H1 (cell line): Measurements from ENCODE around the gene ZNG1F. TPM values are rescaled to one million over a fixed set of nuclear protein-coding genes. Genes with fewer than 3 reads are reported as not detected.
"Not testable (repeated sequence)": the region's sequence is repeated elsewhere in the genome, so short reads cannot be mapped to it uniquely, and the experiment has no call there.

Experiments used
- CTCF ChIA-PET: fragments of 300-600 bp; sonication (Branson Sonifier 250); formaldehyde crosslinking; loops from one replicate; lab custom pipeline; 2021; ENCODE audit not compliant: partially characterized antibody; lab: Charles Lee
- POLR2A ChIA-PET: fragments of 300-600 bp; sonication (Branson Sonifier 250); formaldehyde crosslinking; loops from one replicate; lab custom pipeline; 2021; ENCODE audit warnings: inconsistent platforms; ENCODE audit not compliant: partially characterized antibody; lab: Charles Lee
- DNase-seq, 2 experiments: peaks; one replicate each; pipeline versions ENCODE4 v3.0.0 to v3.0.0-alpha.2; 2010 to 2022; ENCODE audit warnings: low spot score in 2 of 2, low read depth in 1 of 2, mixed read lengths in 1 of 2
- FAIRE-seq: peaks from 2 replicates; lab custom pipeline; 2011; peaks lifted over from hg19 to GRCh38; lab: Jason Lieb, UNC
- H2AFZ ChIP-seq: 2 replicates; pipeline ENCODE4 v1.8.1; 2012; ENCODE audit warnings: low read length, inconsistent platforms
- H2AK5ac ChIP-seq: 2 replicates; pipeline ENCODE4 v1.6.1; 2013; ENCODE audit warnings: low read depth, low read length
- H2BK120ac ChIP-seq: replicated peaks from 2 replicates; pipeline ENCODE3; 2013; ENCODE audit warnings: low read depth, low read length, inconsistent platforms
- H2BK12ac ChIP-seq: 2 replicates; pipeline ENCODE4 v1.6.1; 2013; ENCODE audit warnings: low read depth, low read length
- H2BK15ac ChIP-seq: 2 replicates; pipeline ENCODE4 v1.6.1; 2013; ENCODE audit warnings: low read length
- H2BK20ac ChIP-seq: 2 replicates; pipeline ENCODE4 v1.6.1; 2013; ENCODE audit warnings: low read length
- H2BK5ac ChIP-seq: 2 replicates; pipeline ENCODE4 v1.6.1; 2013; ENCODE audit warnings: low read depth, low read length
- H3K14ac ChIP-seq: 2 replicates; pipeline ENCODE4 v1.6.1; 2013; ENCODE audit warnings: inconsistent platforms; ENCODE audit not compliant: insufficient read length
- H3K18ac ChIP-seq: 2 replicates; pipeline ENCODE4 v1.6.1; 2013; ENCODE audit warnings: low read length; ENCODE audit errors: extremely low read depth
- H3K23ac ChIP-seq: 2 replicates; pipeline ENCODE4 v1.6.1; 2013; ENCODE audit warnings: inconsistent platforms; ENCODE audit not compliant: insufficient read length
- H3K23me2 ChIP-seq: 2 replicates; pipeline ENCODE4 v1.6.1; 2013; ENCODE audit warnings: low read depth, low read length
- H3K27ac ChIP-seq: 2 replicates; pipeline ENCODE4 v1.6.1; 2011; ENCODE audit warnings: low read depth, low read length, inconsistent platforms
- H3K27me3 ChIP-seq, 4 experiments: replicated peaks in 1 of 4; 1 replicate in 1 of 4; 2 replicates in 3 of 4; pipeline versions ENCODE4 v1.6.1 to v1.8.1; 2011 to 2013; ENCODE audit warnings: low read length in 3 of 4, mild to moderate bottlenecking in 3 of 4, inconsistent platforms in 2 of 4, mixed read lengths in 2 of 4, moderate library complexity in 1 of 4; ENCODE audit not compliant: control insufficient read depth in 3 of 4, insufficient read depth in 3 of 4; ENCODE audit errors: extremely low read depth in 1 of 4
- H3K36me3 ChIP-seq, 4 experiments: 2 replicates each; pipeline versions ENCODE4 v1.6.1 to v1.8.1; 2011 to 2013; ENCODE audit warnings: mild to moderate bottlenecking in 4 of 4, low read length in 3 of 4, moderate library complexity in 2 of 4, control low read depth in 1 of 4, inconsistent platforms in 1 of 4; ENCODE audit not compliant: insufficient read depth in 4 of 4, control insufficient read depth in 2 of 4
- H3K4ac ChIP-seq: replicated peaks from 2 replicates; pipeline ENCODE3; 2013; ENCODE audit warnings: low read length, low read depth, mixed read lengths, inconsistent platforms; ENCODE audit not compliant: insufficient read length
- H3K4me1 ChIP-seq, 4 experiments: replicated peaks in 1 of 4; 1 replicate in 1 of 4; 2 replicates in 3 of 4; pipeline versions ENCODE4 v1.6.1 to v1.8.1; 2011 to 2013; ENCODE audit warnings: low read length in 3 of 4, inconsistent platforms in 2 of 4, mixed read lengths in 1 of 4; ENCODE audit not compliant: insufficient read depth in 4 of 4, control insufficient read depth in 3 of 4
- H3K4me2 ChIP-seq, 2 experiments: 2 replicates each; pipeline versions ENCODE4 v1.6.1 to v1.8.1; 2011 to 2013; ENCODE audit warnings: low read depth in 2 of 2, low read length in 2 of 2, control low read depth in 1 of 2, inconsistent platforms in 1 of 2, mild to moderate bottlenecking in 1 of 2; ENCODE audit not compliant: insufficient read depth in 1 of 2
- H3K4me3 ChIP-seq, 4 experiments: fragments of 200-600, 300-600 bp in 1 of 4; sonication (generic), shearing (Covaris generic), sonication (Bioruptor Twin) in 1 of 4; 2 replicates each; pipeline versions ENCODE4 v1.5.1 to v1.8.1; 2011 to 2016; ENCODE audit warnings: low read length in 4 of 4, low read depth in 3 of 4, control low read depth in 2 of 4, inconsistent platforms in 2 of 4, mild to moderate bottlenecking in 2 of 4, mixed read lengths in 1 of 4, moderate library complexity in 1 of 4; ENCODE audit not compliant: insufficient read depth in 2 of 4; ENCODE audit errors: extremely low read depth in 1 of 4
- H3K56ac ChIP-seq: replicated peaks from 2 replicates; pipeline ENCODE3; 2013; ENCODE audit warnings: low read depth, mild to moderate bottlenecking, mixed read lengths, low read length, inconsistent platforms; ENCODE audit not compliant: insufficient read length
- H3K79me1 ChIP-seq: 2 replicates; pipeline ENCODE4 v1.6.1; 2013; ENCODE audit warnings: low read depth, low read length, control low read depth
- H3K79me2 ChIP-seq, 2 experiments: 2 replicates each; pipeline versions ENCODE4 v1.6.1 to v1.8.1; 2012 to 2013; ENCODE audit warnings: low read length in 2 of 2, mild to moderate bottlenecking in 2 of 2, inconsistent platforms in 1 of 2; ENCODE audit not compliant: insufficient read depth in 2 of 2, control insufficient read depth in 1 of 2
- H3K9ac ChIP-seq, 4 experiments: replicated peaks in 1 of 4; 1 replicate in 1 of 4; 2 replicates in 3 of 4; pipeline versions ENCODE4 v1.6.1 to v1.8.1; 2011 to 2013; ENCODE audit warnings: low read depth in 3 of 4, low read length in 3 of 4, control low read depth in 2 of 4, mild to moderate bottlenecking in 2 of 4, moderate library complexity in 2 of 4, inconsistent platforms in 1 of 4; ENCODE audit errors: extremely low read depth in 1 of 4
- H3K9me3 ChIP-seq, 2 experiments: 2 replicates each; pipeline versions ENCODE4 v1.6.1 to v1.8.1; 2012 to 2013; ENCODE audit warnings: mild to moderate bottlenecking in 2 of 2, moderate library complexity in 2 of 2, control low read depth in 1 of 2, inconsistent platforms in 1 of 2, low read depth in 1 of 2, low read length in 1 of 2, mixed read lengths in 1 of 2; ENCODE audit not compliant: insufficient read depth in 2 of 2
- H4K20me1 ChIP-seq, 2 experiments: replicated peaks in 1 of 2; 2 replicates each; pipeline versions ENCODE3 to v1.8.1; 2011 to 2013; ENCODE audit warnings: inconsistent platforms in 2 of 2, low read length in 2 of 2, mild to moderate bottlenecking in 1 of 2; ENCODE audit not compliant: insufficient read depth in 2 of 2, control insufficient read depth in 1 of 2
- H4K5ac ChIP-seq: 2 replicates; pipeline ENCODE4 v1.6.1; 2013; ENCODE audit warnings: low read length, low read depth, mixed read lengths, inconsistent platforms; ENCODE audit not compliant: insufficient read length
- H4K8ac ChIP-seq: 2 replicates; pipeline ENCODE4 v1.8.0; 2013; ENCODE audit warnings: mild to moderate bottlenecking, moderate library complexity, low read length, inconsistent platforms; ENCODE audit not compliant: insufficient read depth; ENCODE audit errors: extremely low read depth
- H4K91ac ChIP-seq: replicated peaks from 2 replicates; pipeline ENCODE3; 2013; ENCODE audit warnings: low read length, mixed read lengths, inconsistent platforms; ENCODE audit not compliant: insufficient read length
- WGBS, 2 experiments: shearing (Covaris generic) in 1 of 2; methylation state at CpG; one replicate each; pipeline versions ENCODE4 v1.1.6 to v1.1.7; 2013 to 2015; ENCODE audit warnings: low lambda C conversion rate in 2 of 2, mixed read lengths in 2 of 2, inconsistent platforms in 1 of 2, low coverage in 1 of 2, missing lambda C conversion rate in 1 of 2; ENCODE audit not compliant: insufficient replicate concordance in 2 of 2, insufficient coverage in 1 of 2, insufficient read length in 1 of 2; ENCODE audit errors: extremely low coverage in 1 of 2, missing lambda C conversion rate in 1 of 2; 5-methylcytosine and 5-hydroxymethylcytosine counted together
- polyA plus RNA-seq, 7 experiments: library from polyadenylated mRNA; depleted of rRNA in 3 of 7; stranded (reverse) in 5 of 7; unstranded in 2 of 7; fragments of >200 nt in 5 of 7; fragments of 200-250 nt in 2 of 7; gene quantifications; 1 replicate in 5 of 7; 2 replicates in 1 of 7; 4 replicates in 1 of 7; pipeline versions ENCODE4 v1.2.1 to v1.2.3, GENCODE V29; 2011 to 2013; ENCODE audit warnings: missing spikeins in 2 of 7, mixed read lengths in 2 of 7
- total RNA-seq: library from RNA; stranded (reverse); fragmentation: NEBNext Ultra II Directional; extraction: Animal tissue kit (Norgen Biotek cat#: 25700); gene quantifications from 2 replicates; pipeline ENCODE4 v1.2.1, GENCODE V29; 2021

ZNG1F gene
- total and polyA plus RNA-seq, 2 of the 8 experiments (the other 6 are each of a cell fraction or from before 2014, with no cell fraction given) = 4.3 to 4.8 TPM

GRCh38 chr9:41124250-41125108 lies 64.6 kb downstream of the ZNG1F start:
- H2AFZ ChIP-seq, H3K56ac ChIP-seq, H4K20me1 ChIP-seq, H3K18ac ChIP-seq, H3K79me1 ChIP-seq, H3K9ac ChIP-seq, H2BK5ac ChIP-seq, H2AK5ac ChIP-seq, H3K4me3 ChIP-seq, H3K23me2 ChIP-seq, H2BK20ac ChIP-seq, H3K23ac ChIP-seq, H3K4me2 ChIP-seq, H3K36me3 ChIP-seq, POLR2A ChIA-PET, CTCF ChIA-PET, H3K79me2 ChIP-seq, H4K91ac ChIP-seq, H3K27ac ChIP-seq, H3K4me1 ChIP-seq, H4K8ac ChIP-seq, H2BK12ac ChIP-seq, H3K4ac ChIP-seq, H3K14ac ChIP-seq, DNase-seq, H4K5ac ChIP-seq, H2BK15ac ChIP-seq, H3K9me3 ChIP-seq, H2BK120ac ChIP-seq, FAIRE-seq: not testable (repeated sequence)
- H3K27me3 ChIP-seq = peaks cover 0 to 13% (median 6%) of the 10 kb centered on the region in 4 experiments; a peak in 6 of 7 replicates
- WGBS, 2 experiments = 17% methylated on average over 20 of the region's 52 CpGs; no CpG with 5 or more reads in 1 of the 2 experiments
